ENCODE data around the gene MYOZ3.
A peak's percentile ranks its signal among the peaks of the same experiment; 100 is the strongest.

The MYOZ3 gene

DNA sequence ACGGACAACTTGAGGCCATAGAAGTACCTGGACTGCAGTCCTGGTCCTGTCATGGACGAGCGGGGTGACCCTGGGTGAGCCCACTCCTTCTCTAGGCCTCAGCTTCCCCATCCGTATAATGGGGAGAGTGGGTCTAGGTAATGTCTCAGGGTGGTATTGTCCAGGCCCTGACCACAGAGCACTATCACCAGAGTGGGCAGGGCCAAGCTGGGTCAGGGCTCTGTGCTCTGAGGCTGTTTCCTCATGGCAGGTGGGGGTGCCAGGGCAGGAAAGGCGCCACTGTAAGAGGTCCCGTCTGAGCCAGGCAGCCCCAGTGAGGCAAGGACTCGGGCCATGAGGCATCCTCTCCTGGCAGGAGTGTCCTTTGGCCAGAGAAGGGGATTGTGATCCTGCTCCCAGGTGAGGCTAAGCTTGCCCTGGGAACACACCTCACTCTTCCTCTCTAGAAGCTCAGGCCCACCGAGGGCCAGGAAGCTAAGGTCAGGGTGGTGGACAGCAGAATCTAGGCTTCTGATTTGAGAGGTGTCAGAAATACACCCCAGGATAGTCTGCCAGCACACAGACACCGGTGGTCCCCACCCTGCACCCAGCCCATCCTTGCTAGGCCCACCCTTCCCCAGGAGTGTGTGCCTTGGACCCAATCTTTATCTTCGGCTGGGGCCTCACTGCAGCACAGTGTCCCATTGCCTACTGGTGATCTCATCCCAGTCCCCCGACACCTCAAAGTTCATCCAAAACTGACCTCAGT, 1.5 kb upstream of the MYOZ3 start:
- Mint-ChIP-seq H3K27ac (no peak overlapping the region), H3K27me3 (peaks cover 14% of the 10 kb centered on the region)
- no peak for ATAC-seq

DNA sequence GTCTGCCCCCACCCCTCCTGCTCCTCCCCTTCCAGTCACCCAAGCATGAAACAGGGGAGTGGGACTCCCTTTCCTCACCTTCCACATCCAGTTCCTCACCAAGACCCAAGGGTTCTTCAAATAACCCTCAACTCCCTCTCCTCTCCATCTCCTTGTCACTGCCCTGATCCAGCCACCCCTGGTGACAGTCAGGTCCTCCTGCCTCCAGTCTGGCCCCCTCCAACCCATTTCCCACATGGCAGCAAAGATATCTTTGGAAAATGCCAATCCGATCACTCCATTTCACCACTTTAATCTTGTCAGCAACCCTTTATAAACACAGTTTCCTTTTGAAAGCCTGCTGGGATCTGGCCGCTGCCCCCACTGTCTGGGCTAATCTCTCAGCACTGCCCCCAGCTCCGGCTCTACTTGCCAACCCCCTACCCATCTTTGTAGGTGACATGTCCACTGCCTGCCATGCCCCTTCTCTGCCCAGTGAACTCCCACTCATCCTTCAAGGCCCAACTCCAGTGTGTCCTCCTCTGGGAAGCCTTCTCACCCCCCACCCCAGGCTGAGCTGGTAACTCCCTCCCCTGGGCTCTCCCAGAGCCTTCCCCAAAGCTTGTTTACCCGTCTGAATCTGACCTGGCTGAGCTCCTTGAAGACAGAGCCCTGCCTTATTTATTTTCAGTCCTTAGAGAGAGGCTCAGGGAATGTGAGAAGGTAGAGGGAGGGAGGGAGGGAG, 781 bp upstream of the MYOZ3 start:
- no peaks in the 10 kb centered on the region for H3K9me3 Mint-ChIP-seq
- H3K27me3 Mint-ChIP-seq, result peaks cover 14% of the 10 kb centered on the region
- H3K4me1 Mint-ChIP-seq, result peaks cover 12% of the 10 kb centered on the region
- no peak overlapping the region for H3K4me3 Mint-ChIP-seq
- no peak for DNase-seq
- H3K27ac Mint-ChIP-seq, result peak overlapping the region in 1 of 2 donors; percentile 1
- no peak for ATAC-seq

More for the DNA sequence above, 1.5 kb upstream of the MYOZ3 start:
- Mint-ChIP-seq H3K4me1 (peaks cover 12% of the 10 kb centered on the region), H3K9me3 (no peaks in the 10 kb centered on the region), H3K4me3 (no peak overlapping the region)
- no peak for DNase-seq

- H3K4me1 Mint-ChIP-seq, result peaks cover 7% of the 10 kb centered on the region
- no peaks in the 10 kb centered on the region for H3K9me3 Mint-ChIP-seq
- no peak overlapping the region for H3K27ac Mint-ChIP-seq
- ATAC-seq (no peak), DNase-seq (no peak)
- H3K27me3 Mint-ChIP-seq, result peaks cover 14% of the 10 kb centered on the region
- H3K4me3 Mint-ChIP-seq, result no peak overlapping the region
Measured at GRCh38 chr5:150661821-150662596, 958 bp downstream of the MYOZ3 start.

DNA sequence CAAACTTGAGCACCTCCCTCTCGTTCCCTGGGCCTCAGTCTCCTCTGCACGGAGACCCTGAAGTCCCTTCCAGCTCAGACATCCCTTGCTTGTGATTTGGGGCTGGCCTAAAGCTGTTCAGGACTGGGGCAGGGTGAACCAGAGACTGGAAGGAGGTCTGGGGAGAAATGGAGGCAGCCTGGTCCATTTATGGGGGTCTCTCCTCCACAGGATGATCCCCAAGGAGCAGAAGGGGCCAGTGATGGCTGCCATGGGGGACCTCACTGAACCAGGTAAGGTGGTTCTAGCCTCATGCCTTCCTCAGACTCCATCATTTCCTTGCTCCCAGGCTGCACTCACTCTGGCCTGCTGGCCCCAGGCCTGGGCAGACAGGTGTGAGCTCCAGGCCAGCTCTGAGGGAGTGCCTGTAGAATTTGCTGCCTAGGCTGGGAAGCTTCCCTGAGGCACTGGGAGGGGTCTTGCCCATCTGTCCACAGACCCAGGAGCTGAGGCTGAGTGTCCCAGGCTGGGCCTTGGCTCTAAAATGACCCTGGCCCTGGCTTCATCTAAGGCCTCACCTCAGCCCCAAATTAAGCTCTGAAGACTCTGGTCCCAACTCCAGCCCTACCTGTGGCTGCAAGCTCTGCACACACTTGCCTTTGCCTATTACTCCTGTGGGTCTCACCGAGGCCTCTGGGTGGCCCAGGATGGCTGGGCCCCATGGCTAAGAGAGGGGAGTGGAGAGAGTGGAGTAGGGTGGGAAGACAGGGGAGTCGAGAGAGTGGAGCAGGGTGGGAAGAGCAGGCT, 1.9 kb downstream of the MYOZ3 start:
- ATAC-seq, result no peak
- no peaks in the 10 kb centered on the region for H3K9me3 Mint-ChIP-seq

DNA sequence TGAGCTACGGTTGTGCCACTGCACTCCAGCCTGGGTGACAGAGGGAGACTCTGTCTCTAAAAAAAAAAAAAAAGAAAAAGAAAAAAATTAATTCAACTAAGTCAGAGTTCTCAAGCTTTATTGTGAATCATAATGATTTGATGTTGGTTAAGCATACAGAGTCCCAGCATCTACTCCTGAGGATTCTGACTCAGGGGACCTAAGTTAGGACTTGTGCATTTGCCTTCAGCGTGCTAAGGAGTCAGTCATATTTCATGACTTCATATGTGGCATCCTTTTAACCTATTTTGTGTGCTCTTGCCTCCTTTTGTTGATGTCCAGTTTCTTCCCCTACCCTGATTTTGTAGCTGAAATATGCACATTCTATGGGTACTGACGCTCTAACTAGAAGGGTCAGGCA, 2.9 kb downstream of the MYOZ3 start:
- DNase-seq, result no peak
- ATAC-seq, result no peak
- no peaks in the 10 kb centered on the region for H3K4me1 Mint-ChIP-seq
- H3K27ac Mint-ChIP-seq, result no peak overlapping the region
- peaks cover 14% of the 10 kb centered on the region for H3K27me3 Mint-ChIP-seq
- H3K9me3 Mint-ChIP-seq, result no peaks in the 10 kb centered on the region
- H3K4me3 Mint-ChIP-seq, result no peak overlapping the region

More for the DNA sequence above, 1.9 kb downstream of the MYOZ3 start:
- no peak overlapping the region for H3K27ac Mint-ChIP-seq
- no peak for DNase-seq
- H3K27me3 Mint-ChIP-seq, result peaks cover 14% of the 10 kb centered on the region
- H3K4me3 Mint-ChIP-seq, result no peak overlapping the region
- H3K4me1 Mint-ChIP-seq, result no peaks in the 10 kb centered on the region

GRCh38 chr5:150665044-150665443, 4.0 kb downstream of the MYOZ3 start:
- ATAC-seq (no peak), DNase-seq (no peak)
- Mint-ChIP-seq H3K9me3 (no peaks in the 10 kb centered on the region), H3K27me3 (peaks cover 18% of the 10 kb centered on the region), H3K4me3 (no peak overlapping the region), H3K4me1 (no peaks in the 10 kb centered on the region), H3K27ac (no peak overlapping the region)

- Mint-ChIP-seq H3K27ac (peak overlapping the region in 1 of 2 donors; percentile 10), H3K9me3 (no peaks in the 10 kb centered on the region)
- no peak for ATAC-seq
Measured at GRCh38 chr5:150670275-150670947, 9.4 kb downstream of the MYOZ3 start.

DNA sequence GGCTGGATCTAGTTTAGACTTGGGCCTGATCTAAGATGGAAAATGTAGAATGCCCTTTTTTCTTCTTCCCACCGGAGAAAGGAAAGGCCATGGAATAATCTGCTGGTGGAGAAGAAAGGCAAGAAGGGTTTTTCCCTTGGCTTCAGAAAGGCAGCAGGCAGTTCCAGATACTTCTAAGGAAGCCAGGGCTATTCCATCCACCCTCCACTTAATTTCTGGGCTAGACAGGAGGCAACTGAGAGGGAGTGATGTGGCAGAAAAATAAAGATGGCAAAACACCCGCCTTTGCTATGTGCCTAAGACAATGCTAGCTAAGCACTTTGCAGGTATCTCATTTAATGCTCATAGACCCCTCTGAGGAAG, 9.9 kb downstream of the MYOZ3 start:
- Mint-ChIP-seq H3K4me1 (peaks cover 10% of the 10 kb centered on the region), H3K9me3 (no peaks in the 10 kb centered on the region), H3K27ac (peak overlapping the region in 1 of 2 donors; percentile 10), H3K27me3 (peaks cover 33% of the 10 kb centered on the region), H3K4me3 (peak overlapping the region; percentile 27 to 36)
- DNase-seq (no peak), ATAC-seq (no peak)

More at GRCh38 chr5:150670275-150670947, 9.4 kb downstream of the MYOZ3 start:
- H3K4me1 Mint-ChIP-seq, result peaks cover 10% of the 10 kb centered on the region
- no peak for DNase-seq
- H3K27me3 Mint-ChIP-seq, result peaks cover 33% of the 10 kb centered on the region
- H3K4me3 Mint-ChIP-seq, result peak overlapping the region; percentile 27 to 36

GRCh38 chr5:150671509-150672236, 10.6 kb downstream of the MYOZ3 start:
- peaks cover 10% of the 10 kb centered on the region for H3K4me1 Mint-ChIP-seq
- peak; percentile 67 for ATAC-seq
- peaks cover 33% of the 10 kb centered on the region for H3K27me3 Mint-ChIP-seq
- peak overlapping the region; percentile 75 to 78 for H3K4me3 Mint-ChIP-seq
- H3K27ac Mint-ChIP-seq, result no peak overlapping the region
- no peak for DNase-seq
- no peaks in the 10 kb centered on the region for H3K9me3 Mint-ChIP-seq

GRCh38 chr5:150672237-150672883, 11.3 kb downstream of the MYOZ3 start:
- H3K4me3 Mint-ChIP-seq, result peak overlapping the region; percentile 75 to 78
- no peak overlapping the region for H3K27ac Mint-ChIP-seq
- peaks cover 33% of the 10 kb centered on the region for H3K27me3 Mint-ChIP-seq
- H3K9me3 Mint-ChIP-seq, result no peaks in the 10 kb centered on the region
- peaks cover 10% of the 10 kb centered on the region for H3K4me1 Mint-ChIP-seq
- peak in 1 of 2 donors; percentile 20 for DNase-seq
- peak; percentile 73 for ATAC-seq

DNA sequence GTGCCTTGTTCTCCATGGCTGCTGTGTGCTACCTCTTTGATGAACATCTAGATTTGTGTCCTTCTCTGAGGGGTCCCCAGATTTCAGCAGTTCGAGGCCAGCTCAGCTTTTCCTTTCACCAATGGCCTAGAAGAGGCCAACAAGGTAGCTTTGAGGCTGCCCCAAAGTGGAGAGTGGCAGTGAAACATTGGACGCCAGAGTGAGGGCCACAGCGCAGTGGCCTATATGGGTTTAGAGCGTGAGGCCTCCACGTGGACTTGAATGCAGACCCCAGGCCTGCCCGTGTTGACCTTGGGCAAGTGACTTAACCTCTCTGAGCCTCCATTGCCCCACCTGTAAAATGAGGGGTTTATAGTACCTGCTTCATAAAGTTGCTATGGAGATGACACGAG, 11.8 kb downstream of the MYOZ3 start:
- DNase-seq (no peak), ATAC-seq (no peak)
- no peak overlapping the region for H3K27ac Mint-ChIP-seq
- peak overlapping the region; percentile 75 to 78 for H3K4me3 Mint-ChIP-seq
- H3K9me3 Mint-ChIP-seq, result no peaks in the 10 kb centered on the region
- H3K4me1 Mint-ChIP-seq, result peaks cover 10% of the 10 kb centered on the region
- H3K27me3 Mint-ChIP-seq, result peaks cover 33% of the 10 kb centered on the region

- ATAC-seq, result no peak
- no peaks in the 10 kb centered on the region for H3K9me3 Mint-ChIP-seq
- peaks cover 10% of the 10 kb centered on the region for H3K4me1 Mint-ChIP-seq
- H3K27ac Mint-ChIP-seq, result no peak overlapping the region
- peaks cover 33% of the 10 kb centered on the region for H3K27me3 Mint-ChIP-seq
- DNase-seq, result no peak
- no peak overlapping the region for H3K4me3 Mint-ChIP-seq
Measured at GRCh38 chr5:150674341-150674821, 13.3 kb downstream of the MYOZ3 start.

DNA sequence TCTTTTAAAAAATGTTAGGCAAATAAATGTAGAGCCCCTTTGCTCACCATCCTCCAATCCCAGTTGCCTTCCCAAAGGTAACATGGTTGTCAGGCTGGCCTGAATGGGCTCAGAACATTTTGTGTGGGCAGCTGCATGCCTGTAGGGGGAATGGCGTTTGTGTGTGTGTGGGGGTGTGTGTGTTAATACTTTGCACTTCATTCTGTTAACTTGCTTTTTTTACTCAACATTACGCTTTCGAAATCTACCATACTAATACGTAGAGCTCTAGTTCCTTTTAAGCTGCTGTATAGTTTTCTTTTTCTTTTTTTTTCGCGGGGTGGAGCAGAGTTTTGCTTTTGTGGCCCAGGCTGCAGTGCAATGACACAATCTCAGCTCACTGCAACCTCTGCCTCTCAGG, 14.0 kb downstream of the MYOZ3 start:
- no peak overlapping the region for H3K27ac Mint-ChIP-seq
- peaks cover 28% of the 10 kb centered on the region for H3K27me3 Mint-ChIP-seq
- H3K4me1 Mint-ChIP-seq, result peaks cover 10% of the 10 kb centered on the region
- ATAC-seq, result no peak
- no peak overlapping the region for H3K4me3 Mint-ChIP-seq
- no peaks in the 10 kb centered on the region for H3K9me3 Mint-ChIP-seq
- no peak for DNase-seq

GRCh38 chr5:150676578-150676977, 15.5 kb downstream of the MYOZ3 start:
- Mint-ChIP-seq H3K4me1 (peaks cover 10% of the 10 kb centered on the region), H3K27me3 (peaks cover 13% of the 10 kb centered on the region), H3K27ac (no peak overlapping the region), H3K4me3 (no peak overlapping the region), H3K9me3 (no peaks in the 10 kb centered on the region)
- ATAC-seq, result no peak
- no peak for DNase-seq

All from stimulated activated naive CD8-positive, alpha-beta T cell treated with anti-CD3 and anti-CD28 coated beads, Interleukin-15, amount 100 ng/mL, for 72 hours (primary cell).